HG02938 (cell line): ENCODE results near the gene OR6K6.

Experiments
- ATAC-seq: cut with Tn5 transposase; IDR thresholded peaks from one replicate; pipeline ENCODE4 v1.9.1; 2021; ENCODE audit warnings: mild to moderate bottlenecking, moderate library complexity; ENCODE audit not compliant: unreplicated experiment

The OR6K6 gene

GRCh38 chr1:158754420-158754819 is at the start of gene OR6K6:
Gene OR6K6, plus strand, starts transcription at chr1:158754720. Its CDS starts 168 bp downstream, at chr1:158754888.
- no peak for ATAC-seq

- no peak for ATAC-seq
Measured at GRCh38 chr1:158706096-158706495, 48.4 kb upstream of the OR6K6 start.

GRCh38 chr1:158711098-158711497 is 43.4 kb upstream of the OR6K6 start:
- no peak for ATAC-seq

GRCh38 chr1:158714754-158715153 is 39.8 kb upstream of the OR6K6 start:
- ATAC-seq = no peak

GRCh38 chr1:158716335-158716734 is 38.2 kb upstream of the OR6K6 start:
- ATAC-seq = no peak

GRCh38 chr1:158717344-158717743 is 37.2 kb upstream of the OR6K6 start:
- ATAC-seq = no peak

GRCh38 chr1:158719664-158720063 is 34.9 kb upstream of the OR6K6 start:
- ATAC-seq = no peak

GRCh38 chr1:158720620-158721019 is 33.9 kb upstream of the OR6K6 start, which contains the start of gene OR6K3:
Gene OR6K3, minus strand, starts transcription at chr1:158720720. Its CDS starts 2,605 bp downstream, at chr1:158718115.
- no peak for ATAC-seq

- no peak for ATAC-seq
Measured at GRCh38 chr1:158724442-158724841, 30.1 kb upstream of the OR6K6 start.

GRCh38 chr1:158728510-158729225 is 25.9 kb upstream of the OR6K6 start:
- no peak for ATAC-seq

GRCh38 chr1:158730453-158730852 is 24.1 kb upstream of the OR6K6 start:
- ATAC-seq = no peak

- no peak for ATAC-seq
Measured at GRCh38 chr1:158731707-158732106, 22.8 kb upstream of the OR6K6 start.

GRCh38 chr1:158732524-158732923 is 22.0 kb upstream of the OR6K6 start:
- ATAC-seq = no peak

GRCh38 chr1:158735848-158736247 is 18.7 kb upstream of the OR6K6 start:
- ATAC-seq = no peak

GRCh38 chr1:158752155-158752712 is 2.3 kb upstream of the OR6K6 start:
- no peak for ATAC-seq

GRCh38 chr1:158771950-158772866 is 17.7 kb downstream of the OR6K6 start, which contains the start of gene OR6N1:
Gene OR6N1, minus strand, starts transcription at chr1:158772195. Its CDS starts 5,513 bp downstream, at chr1:158766682.
- no peak for ATAC-seq

GRCh38 chr1:158781104-158781503 is 26.6 kb downstream of the OR6K6 start, which contains the start of gene OR6N2:
Gene OR6N2, minus strand, starts transcription at chr1:158781204. Its CDS starts 3,569 bp downstream, at chr1:158777635.
- no peak for ATAC-seq

- ATAC-seq = no peak
Measured at GRCh38 chr1:158793604-158794003, 39.1 kb downstream of the OR6K6 start.

- ATAC-seq = no peak
Measured at GRCh38 chr1:158794247-158794646, 39.7 kb downstream of the OR6K6 start.

GRCh38 chr1:158798531-158798930 is 44.0 kb downstream of the OR6K6 start:
- no peak for ATAC-seq

GRCh38 chr1:158799689-158800088 is 45.2 kb downstream of the OR6K6 start:
- ATAC-seq = no peak
